IMR-90 (cell line): ENCODE data around the gene OR1M1. TPM values are rescaled to one million over a fixed set of nuclear protein-coding genes. Genes with fewer than 3 reads are reported as not detected.

Experiments used
- ATAC-seq: fragments of 200-7000 bp; cut with Tn5 transposase; 2 replicates; pipeline ENCODE4 v1.9.1; 2020; ENCODE audit warnings: low read depth, mild to moderate bottlenecking, moderate library complexity
- BruUV-seq: library from RNA; stranded (reverse); fragments of 400-500 nt; replicated peaks from 2 replicates; lab custom pipeline; 2021; lab: Mats Ljungman, UMichigan
- CTCF ChIA-PET: fragments of 300-600 bp; formaldehyde crosslinking; extraction: SDS; loops from one replicate; lab custom pipeline; 2021; ENCODE audit warnings: antibody characterized with exemption; lab: Yijun Ruan, JAX
- POLR2A ChIA-PET: fragments of 300-600 bp; sonication (Branson Sonifier 250); formaldehyde crosslinking; loops from one replicate; lab custom pipeline; 2022; ENCODE audit warnings: antibody characterized with exemption; ENCODE audit not compliant: unreplicated experiment; lab: Charles Lee
- DNase-seq: peaks from one replicate; pipeline ENCODE4 v3.0.0; 2013
- H2AFZ ChIP-seq: replicated peaks from 2 replicates; pipeline ENCODE3; 2013; ENCODE audit warnings: low read length, mild to moderate bottlenecking; ENCODE audit not compliant: poor library complexity
- H2AK5ac ChIP-seq: 2 replicates; pipeline ENCODE4 v1.6.1; 2013; ENCODE audit warnings: low read depth, low read length, inconsistent platforms
- H2AK9ac ChIP-seq: replicated peaks from 2 replicates; pipeline ENCODE3; 2013; ENCODE audit warnings: mild to moderate bottlenecking, low read depth, low read length, moderate library complexity; ENCODE audit not compliant: poor library complexity
- H2BK120ac ChIP-seq: 2 replicates; pipeline ENCODE4 v1.6.1; 2013; ENCODE audit warnings: low read depth, low read length, inconsistent platforms
- H2BK15ac ChIP-seq: 3 replicates; pipeline ENCODE4 v1.6.1; 2013; ENCODE audit warnings: low read depth, low read length, inconsistent platforms
- H2BK20ac ChIP-seq: 2 replicates; pipeline ENCODE4 v1.6.1; 2013; ENCODE audit warnings: low read depth, mild to moderate bottlenecking, inconsistent platforms, low read length, moderate library complexity
- H2BK5ac ChIP-seq: 2 replicates; pipeline ENCODE4 v1.6.1; 2013; ENCODE audit warnings: mild to moderate bottlenecking, low read depth, low read length, inconsistent platforms; ENCODE audit not compliant: poor library complexity, severe bottlenecking
- H3K14ac ChIP-seq: replicated peaks from 2 replicates; pipeline ENCODE4 v1.6.1; 2013; ENCODE audit warnings: low read depth, low read length, inconsistent platforms
- H3K18ac ChIP-seq: 2 replicates; pipeline ENCODE4 v1.6.1; 2013; ENCODE audit warnings: low read depth, low read length, control low read depth
- H3K23ac ChIP-seq: 2 replicates; pipeline ENCODE4 v1.6.1; 2013; ENCODE audit warnings: low read depth, low read length, inconsistent platforms
- H3K27ac ChIP-seq: 2 replicates; pipeline ENCODE4 v1.5.1; 2013; ENCODE audit warnings: mild to moderate bottlenecking, control low read depth, low read length; ENCODE audit not compliant: insufficient read depth
- H3K27me3 ChIP-seq: 2 replicates; pipeline ENCODE4 v1.6.1; 2013; ENCODE audit warnings: low read length; ENCODE audit not compliant: control insufficient read depth, insufficient read depth
- H3K36me3 ChIP-seq: 2 replicates; pipeline ENCODE4 v1.6.1; 2013; ENCODE audit warnings: low read length, mixed read lengths; ENCODE audit not compliant: control insufficient read depth, insufficient read depth
- H3K4ac ChIP-seq: 2 replicates; pipeline ENCODE4 v1.6.1; 2013; ENCODE audit warnings: low read depth, low read length, inconsistent platforms
- H3K4me1 ChIP-seq: 2 replicates; pipeline ENCODE4 v1.6.1; 2013; ENCODE audit warnings: low read length, mixed read lengths; ENCODE audit not compliant: control insufficient read depth, insufficient read depth
- H3K4me2 ChIP-seq: 2 replicates; pipeline ENCODE4 v1.6.1; 2013; ENCODE audit warnings: low read depth, mild to moderate bottlenecking, control low read depth, low read length, moderate library complexity
- H3K4me3 ChIP-seq: 2 replicates; pipeline ENCODE4 v1.5.1; 2013; ENCODE audit warnings: low read depth, mild to moderate bottlenecking, control low read depth, low read length, moderate library complexity; ENCODE audit not compliant: insufficient read depth
- H3K56ac ChIP-seq: 2 replicates; pipeline ENCODE4 v1.6.1; 2013; ENCODE audit warnings: low read length, inconsistent platforms; ENCODE audit not compliant: insufficient read depth; ENCODE audit errors: extremely low read depth
- H3K79me1 ChIP-seq, 2 experiments: 2 replicates each; pipeline ENCODE4 v1.6.1; 2013; ENCODE audit warnings: low read length in 2 of 2, inconsistent platforms in 1 of 2, low read depth in 1 of 2
- H3K9ac ChIP-seq: 2 replicates; pipeline ENCODE4 v1.6.1; 2013; ENCODE audit warnings: low read depth, low read length, control low read depth
- H3K9me1 ChIP-seq: 2 replicates; pipeline ENCODE4 v1.6.1; 2013; ENCODE audit warnings: low read length, inconsistent platforms; ENCODE audit not compliant: insufficient read depth
- H3K9me3 ChIP-seq: 2 replicates; pipeline ENCODE4 v1.6.1; 2013; ENCODE audit warnings: low read length; ENCODE audit not compliant: control insufficient read depth, insufficient read depth
- H4K20me1 ChIP-seq: 2 replicates; pipeline ENCODE4 v1.6.1; 2013; ENCODE audit warnings: low read length, inconsistent platforms; ENCODE audit not compliant: insufficient read depth
- H4K5ac ChIP-seq: 2 replicates; pipeline ENCODE4 v1.6.1; 2013; ENCODE audit warnings: mild to moderate bottlenecking, low read depth, low read length, control low read depth
- H4K8ac ChIP-seq, 2 experiments: 2 replicates each; pipeline ENCODE4 v1.6.1; 2013; ENCODE audit warnings: low read depth in 2 of 2, low read length in 2 of 2, control low read depth in 1 of 2, inconsistent platforms in 1 of 2
- H4K91ac ChIP-seq: 2 replicates; pipeline ENCODE4 v1.6.1; 2013; ENCODE audit warnings: low read depth, low read length, inconsistent platforms; ENCODE audit not compliant: insufficient read depth
- BHLHE40 ChIP-seq: fragments of 150-350 bp; IDR thresholded peaks from 2 replicates; pipeline ENCODE4 v1.6.1; 2016; ENCODE audit warnings: mild to moderate bottlenecking, low read depth, low read length
- CEBPB ChIP-seq: IDR thresholded peaks from 2 replicates; pipeline ENCODE4 v1.6.1; 2012; ENCODE audit warnings: low read depth, low read length, improper control_type of control experiment
- CHD1 ChIP-seq: IDR thresholded peaks from 2 replicates; pipeline ENCODE4 v1.6.1; 2012; ENCODE audit warnings: low read depth, low read length, improper control_type of control experiment
- FOS ChIP-seq: fragments of 150-350 bp; IDR thresholded peaks from 2 replicates; pipeline ENCODE4 v1.6.1; 2016; ENCODE audit warnings: low read depth, low read length
- MAFK ChIP-seq: IDR thresholded peaks from 2 replicates; pipeline ENCODE4 v1.6.1; 2012; ENCODE audit warnings: low read depth, low read length, improper control_type of control experiment
- MAZ ChIP-seq: IDR thresholded peaks from 2 replicates; pipeline ENCODE4 v1.6.1; 2012; ENCODE audit warnings: low read depth, mild to moderate bottlenecking, low read length, improper control_type of control experiment, moderate library complexity, borderline replicate concordance
- MXI1 ChIP-seq: IDR thresholded peaks from 2 replicates; pipeline ENCODE4 v1.6.1; 2012; ENCODE audit warnings: low read depth, mild to moderate bottlenecking, low read length, moderate library complexity, borderline replicate concordance
- NFE2L2 ChIP-seq: fragments of 150-350 bp; IDR thresholded peaks from 2 replicates; pipeline ENCODE4 v1.6.1; 2016; ENCODE audit warnings: low read depth, mild to moderate bottlenecking, low read length
- POLR2A ChIP-seq: IDR thresholded peaks from 2 replicates; pipeline ENCODE4 v1.6.1; 2012; ENCODE audit warnings: mild to moderate bottlenecking, low read depth, low read length
- RAD21 ChIP-seq: IDR thresholded peaks from 2 replicates; pipeline ENCODE4 v1.6.1; 2012; ENCODE audit warnings: low read length, improper control_type of control experiment
- RCOR1 ChIP-seq: IDR thresholded peaks from 2 replicates; pipeline ENCODE4 v1.6.1; 2012; ENCODE audit warnings: mild to moderate bottlenecking, low read length, improper control_type of control experiment; ENCODE audit not compliant: insufficient replicate concordance
- RFX5 ChIP-seq: IDR thresholded peaks from 2 replicates; pipeline ENCODE4 v1.8.0; 2012; ENCODE audit warnings: low read depth, mild to moderate bottlenecking, low read length, moderate library complexity
- WGBS, 2 experiments: methylation state at CpG; one replicate each; pipeline versions ENCODE4 v1.1.5 to v1.1.7; 2013; ENCODE audit warnings: missing lambda C conversion rate in 2 of 2; ENCODE audit not compliant: insufficient read length in 1 of 2; ENCODE audit errors: extremely low coverage in 2 of 2; 5-methylcytosine and 5-hydroxymethylcytosine counted together
- dilution Hi-C: fragments of 300-500 bp; cut with HindIII; formaldehyde crosslinking; loops from one replicate; pipeline ENCODE4 v1.14.3; 2018; ENCODE audit warnings: low sequenced_read_pairs; ENCODE audit not compliant: unreplicated experiment
- in situ Hi-C: fragments of 300-500 bp; cut with MboI; formaldehyde crosslinking; loops from 3 replicates; pipeline ENCODE4 v1.14.3; 2019; ENCODE audit warnings: low sequenced_read_pairs, inconsistent platforms, mixed read lengths
- intact Hi-C: fragments of 100-400 bp; cut with micrococcal nuclease; formaldehyde crosslinking; loops from 2 replicates; pipeline ENCODE4 v1.10.0; 2022
- polyA plus RNA-seq, 3 experiments: library from polyadenylated mRNA; depleted of rRNA; stranded (reverse); fragments of >200 nt; gene quantifications; 2 replicates each; pipeline ENCODE4 v1.2.3, GENCODE V29; 2012; ENCODE audit warnings: low replicate concordance in 1 of 3
- total RNA-seq: library from RNA; depleted of rRNA; stranded (reverse); fragments of >200 nt; gene quantifications from 2 replicates; pipeline ENCODE4 v1.2.3, GENCODE V29; 2012
- TF ChIP-seq, protein P1 (sequence below): fragments of 150-350 bp; IDR thresholded peaks from 2 replicates; pipeline ENCODE4 v1.6.1; 2016; ENCODE audit warnings: low read depth, mild to moderate bottlenecking, low read length, moderate library complexity, borderline replicate concordance
- TF ChIP-seq, protein P2 (sequence below): fragments of 150-350 bp; IDR thresholded peaks from 2 replicates; pipeline ENCODE4 v1.6.1; 2017; ENCODE audit warnings: mild to moderate bottlenecking, antibody characterized with exemption, low read length, low read depth

The OR1M1 gene
- total and polyA plus RNA-seq, 2 of the 4 experiments (the other 2 are of a cell fraction): not detected

DNA sequence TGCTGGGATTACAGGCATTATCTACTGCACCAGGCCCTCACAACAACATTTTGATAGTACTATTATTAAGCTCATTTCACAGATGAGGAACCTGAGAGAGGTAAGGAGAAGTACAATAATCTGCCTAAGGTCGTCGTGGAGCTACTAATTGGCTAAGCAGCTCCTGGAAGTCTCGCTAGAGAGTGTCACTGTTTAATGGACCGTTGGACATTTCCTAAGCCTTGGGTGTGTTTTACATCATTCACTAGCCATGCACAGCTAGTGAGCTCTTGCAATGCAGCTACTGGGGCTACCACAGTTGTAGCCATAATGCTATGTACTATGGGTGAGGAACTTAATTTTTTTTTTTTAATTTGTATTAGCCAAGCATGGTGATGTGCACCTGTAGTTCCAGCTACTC is 34.0 kb upstream of the OR1M1 start:
- DNase-seq: no peak
- BruUV-seq: no TSS peak
- no peaks in the 10 kb centered on the region for H4K20me1 ChIP-seq
- POLR2A ChIA-PET: no interaction called here
- H3K4me3 ChIP-seq: no peak overlapping the region
- H3K4me2 ChIP-seq: no peak overlapping the region
- H4K5ac ChIP-seq: no peak overlapping the region
- no peak overlapping the region for H2AK5ac ChIP-seq
- no peak overlapping the region for H2AK9ac ChIP-seq
- no peak overlapping the region for H3K4ac ChIP-seq
- no peak for ATAC-seq
- no peak overlapping the region for H2BK20ac ChIP-seq
- H3K9me1 ChIP-seq: no peaks in the 10 kb centered on the region
- dilution Hi-C loops (no loop called here), intact Hi-C loops (no loop called here), in situ Hi-C loops (no loop called here)
- no peak overlapping the region for H3K27ac ChIP-seq
- no peak overlapping the region for H3K18ac ChIP-seq
- no peaks in the 10 kb centered on the region for H3K79me1 ChIP-seq
- H3K36me3 ChIP-seq: no peaks in the 10 kb centered on the region
- no peaks in the 10 kb centered on the region for H3K4me1 ChIP-seq
- peaks cover 11% of the 10 kb centered on the region for H3K9me3 ChIP-seq
- H3K27me3 ChIP-seq: no peaks in the 10 kb centered on the region
- no peak overlapping the region for H2AFZ ChIP-seq
- H3K14ac ChIP-seq: no peak overlapping the region
- H3K56ac ChIP-seq: no peak overlapping the region
- no CpG with 5 or more reads among the region's 4 CpGs for WGBS, 2 experiments
- H3K9ac ChIP-seq: no peak overlapping the region
- no peak overlapping the region for H2BK15ac ChIP-seq
- H4K91ac ChIP-seq: no peak overlapping the region
- TF ChIP-seq, protein P1, sequence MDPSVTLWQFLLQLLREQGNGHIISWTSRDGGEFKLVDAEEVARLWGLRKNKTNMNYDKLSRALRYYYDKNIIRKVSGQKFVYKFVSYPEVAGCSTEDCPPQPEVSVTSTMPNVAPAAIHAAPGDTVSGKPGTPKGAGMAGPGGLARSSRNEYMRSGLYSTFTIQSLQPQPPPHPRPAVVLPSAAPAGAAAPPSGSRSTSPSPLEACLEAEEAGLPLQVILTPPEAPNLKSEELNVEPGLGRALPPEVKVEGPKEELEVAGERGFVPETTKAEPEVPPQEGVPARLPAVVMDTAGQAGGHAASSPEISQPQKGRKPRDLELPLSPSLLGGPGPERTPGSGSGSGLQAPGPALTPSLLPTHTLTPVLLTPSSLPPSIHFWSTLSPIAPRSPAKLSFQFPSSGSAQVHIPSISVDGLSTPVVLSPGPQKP: no peak
- TF ChIP-seq RCOR1: no peak
- TF ChIP-seq POLR2A: no peak
- TF ChIP-seq BHLHE40: no peak
- no peak for TF ChIP-seq MAFK
- TF ChIP-seq FOS: no peak
- no peak for TF ChIP-seq RAD21
- no peak for TF ChIP-seq NFE2L2
- TF ChIP-seq MXI1: no peak
- TF ChIP-seq MAZ: no peak
- no peak for TF ChIP-seq RFX5
- no peak for TF ChIP-seq CEBPB
- TF ChIP-seq, protein P2, sequence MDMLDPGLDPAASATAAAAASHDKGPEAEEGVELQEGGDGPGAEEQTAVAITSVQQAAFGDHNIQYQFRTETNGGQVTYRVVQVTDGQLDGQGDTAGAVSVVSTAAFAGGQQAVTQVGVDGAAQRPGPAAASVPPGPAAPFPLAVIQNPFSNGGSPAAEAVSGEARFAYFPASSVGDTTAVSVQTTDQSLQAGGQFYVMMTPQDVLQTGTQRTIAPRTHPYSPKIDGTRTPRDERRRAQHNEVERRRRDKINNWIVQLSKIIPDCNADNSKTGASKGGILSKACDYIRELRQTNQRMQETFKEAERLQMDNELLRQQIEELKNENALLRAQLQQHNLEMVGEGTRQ: no peak
- TF ChIP-seq CHD1: no peak
- no peak overlapping the region for H2BK5ac ChIP-seq
- no peak overlapping the region for H3K23ac ChIP-seq
- CTCF ChIA-PET: no interaction called here
- no peak overlapping the region for H4K8ac ChIP-seq
- H2BK120ac ChIP-seq: no peak overlapping the region
